Colonic mucosa (tissue), 4 donors: ENCODE results near the gene GPC5. TPM values are rescaled to one million over a fixed set of nuclear protein-coding genes. Genes with fewer than 3 reads are reported as not detected.
"Not testable (repeated sequence)": the region's sequence is repeated elsewhere in the genome, so short reads cannot be mapped to it uniquely, and the experiment has no call there.

Experiments used
- DNase-seq: peaks from one replicate; pipeline ENCODE4 v3.0.0-alpha.2; 2020
- H3K27ac ChIP-seq: fragments of 200-600 bp; one replicate; pipeline ENCODE4 v1.8.0; 2021
- H3K27me3 ChIP-seq: fragments of 200-600 bp; one replicate; pipeline ENCODE4 v1.8.0; 2021
- H3K36me3 ChIP-seq: fragments of 200-600 bp; one replicate; pipeline ENCODE4 v1.8.0; 2021
- H3K4me1 ChIP-seq: fragments of 200-600 bp; one replicate; pipeline ENCODE4 v1.8.0; 2021; ENCODE audit warnings: mild to moderate bottlenecking
- H3K4me3 ChIP-seq: fragments of 200-600 bp; one replicate; pipeline ENCODE4 v1.8.0; 2021
- H3K9ac ChIP-seq, 2 donors: one replicate each; pipeline ENCODE4 v1.7.0; 2013; ENCODE audit warnings: control low read depth in 2 of 2, low read depth in 2 of 2, low read length in 2 of 2
- H3K9me3 ChIP-seq: fragments of 200-600 bp; one replicate; pipeline ENCODE4 v1.8.0; 2021
- CTCF ChIP-seq: fragments of 200-600 bp; IDR thresholded peaks from one replicate; pipeline ENCODE4 v1.8.0; 2022; ENCODE audit warnings: antibody characterized with exemption, mild to moderate bottlenecking
- intact Hi-C: fragments of 100-400 bp; cut with DNase I; formaldehyde crosslinking; loops from one replicate; pipeline ENCODE4 v1.14.1; 2022
- total RNA-seq, 2 donors: library from RNA; stranded (reverse); fragmentation: NEBNext Ultra II Directional in 1 of 2; extraction: Animal tissue kit (Norgen Biotek cat#: 25700) in 1 of 2; gene quantifications; one replicate each; pipeline ENCODE4 v1.2.1, GENCODE V29; 2021
- donor health status: healthy.
- donor health status: DM: no; HTN: no; CAD: no.
- donor health status: DM: no; HTN: no; CAD: no.

The GPC5 gene
- total RNA-seq, 2 donors from 2014 or later, result 0.42 TPM; not detected in 1

- no peak for DNase-seq
- H3K9ac ChIP-seq, result no peak overlapping the region
- H3K9me3 ChIP-seq, result no peaks in the 10 kb centered on the region
- no peaks in the 10 kb centered on the region for H3K4me1 ChIP-seq
- intact Hi-C loops, result no loop called here
- TF ChIP-seq CTCF, result no peak
- H3K27me3 ChIP-seq, result no peaks in the 10 kb centered on the region
- H3K27ac ChIP-seq, result no peak overlapping the region
- no peaks in the 10 kb centered on the region for H3K36me3 ChIP-seq
- H3K4me3 ChIP-seq, result no peak overlapping the region
Measured at GRCh38 chr13:92530364-92530763, 1131.9 kb downstream of the GPC5 start.

GRCh38 chr13:92535222-92536006, 1137.0 kb downstream of the GPC5 start:
- no peak for DNase-seq
- H3K4me1 ChIP-seq, result no peaks in the 10 kb centered on the region
- no peaks in the 10 kb centered on the region for H3K36me3 ChIP-seq
- no peak for TF ChIP-seq CTCF
- H3K27ac ChIP-seq, result no peak overlapping the region
- no peak overlapping the region for H3K9ac ChIP-seq
- H3K27me3 ChIP-seq, result no peaks in the 10 kb centered on the region
- intact Hi-C loops, result no loop called here
- no peaks in the 10 kb centered on the region for H3K9me3 ChIP-seq
- no peak overlapping the region for H3K4me3 ChIP-seq

- no peak overlapping the region for H3K9ac ChIP-seq
- no peaks in the 10 kb centered on the region for H3K36me3 ChIP-seq
- H3K27me3 ChIP-seq, result no peaks in the 10 kb centered on the region
- TF ChIP-seq CTCF, result no peak
- intact Hi-C loops, result no loop called here
- H3K27ac ChIP-seq, result no peak overlapping the region
- H3K4me3 ChIP-seq, result no peak overlapping the region
- no peak for DNase-seq
- H3K9me3 ChIP-seq, result no peaks in the 10 kb centered on the region
- H3K4me1 ChIP-seq, result no peaks in the 10 kb centered on the region
Measured at GRCh38 chr13:92537471-92537870, 1139.0 kb downstream of the GPC5 start.

GRCh38 chr13:92538164-92538563, 1139.7 kb downstream of the GPC5 start:
- intact Hi-C loops, result no loop called here
- Histone ChIP-seq H3K27me3 (no peaks in the 10 kb centered on the region), H3K9me3 (no peaks in the 10 kb centered on the region), H3K9ac (no peak overlapping the region), H3K4me3 (no peak overlapping the region), H3K36me3 (no peaks in the 10 kb centered on the region), H3K4me1 (no peaks in the 10 kb centered on the region), H3K27ac (no peak overlapping the region)
- no peak for DNase-seq
- TF ChIP-seq CTCF, result no peak

- H3K9me3 ChIP-seq, H3K9ac ChIP-seq, DNase-seq, intact Hi-C loops, H3K36me3 ChIP-seq, H3K27me3 ChIP-seq, H3K27ac ChIP-seq, H3K4me1 ChIP-seq, H3K4me3 ChIP-seq: not testable (repeated sequence)
Measured at GRCh38 chr13:92539148-92539547, 1140.7 kb downstream of the GPC5 start.

- DNase-seq, result no peak
Measured at GRCh38 chr13:92547266-92547665, 1148.8 kb downstream of the GPC5 start.

More at GRCh38 chr13:92547266-92547665, 1148.8 kb downstream of the GPC5 start:
- Histone ChIP-seq H3K27ac (no peak overlapping the region), H3K36me3 (no peaks in the 10 kb centered on the region), H3K9me3 (no peaks in the 10 kb centered on the region), H3K9ac (no peak overlapping the region), H3K4me3 (no peak overlapping the region), H3K27me3 (no peaks in the 10 kb centered on the region), H3K4me1 (no peaks in the 10 kb centered on the region)
- no peak for TF ChIP-seq CTCF
- intact Hi-C loops, result no loop called here
